Keratinocyte (primary cell): ENCODE measurements around the gene NDUFS6.

ENCODE experiments used
- CTCF ChIP-seq, 3 experiments: IDR thresholded peaks in 1 of 3; conservative IDR thresholded peaks in 1 of 3; optimal IDR thresholded peaks in 1 of 3; 2 replicates in 2 of 3; 3 replicates in 1 of 3; pipeline versions ENCODE3 to v1.5.1; 2011; ENCODE audit warnings: low read length in 3 of 3, mild to moderate bottlenecking in 3 of 3, moderate library complexity in 2 of 3, control low read depth in 1 of 3, inconsistent platforms in 1 of 3; ENCODE audit not compliant: insufficient read depth in 2 of 3; ENCODE audit errors: extremely low read depth in 1 of 3
- EZH2 ChIP-seq: IDR thresholded peaks from one replicate; pipeline ENCODE4 v1.6.1; 2012; ENCODE audit warnings: inconsistent platforms, mild to moderate bottlenecking, low read length, moderate library complexity

- TF ChIP-seq CTCF (optimal IDR thresholded peaks at IDR 0.05 in 1 of 3, IDR thresholded peaks at IDR 0.05 in 1 of 3, conservative IDR thresholded peaks at IDR 0.05 in 1 of 3; ENCODE audit: extremely low read depth in 1 of 3, insufficient read depth in 2 of 3, low read length in 3 of 3), result no peak
- no peak for TF ChIP-seq EZH2
Observed at GRCh38 chr5:1758574-1758973, 42.6 kb upstream of the NDUFS6 start.
